Activated CD4-positive, alpha-beta T cell treated with anti-CD3 and anti-CD28 coated beads for 4 hours (primary cell): Measurements from ENCODE around the gene ACSM2B.
"Not testable (repeated sequence)": the region's sequence is repeated elsewhere in the genome, so short reads cannot be mapped to it uniquely, and the experiment has no call there.

Source experiments
- DNase-seq, 2 donors: peaks; one replicate each; pipeline ENCODE4 v3.0.0-alpha.2; 2020

Gene ACSM2B, protein sequence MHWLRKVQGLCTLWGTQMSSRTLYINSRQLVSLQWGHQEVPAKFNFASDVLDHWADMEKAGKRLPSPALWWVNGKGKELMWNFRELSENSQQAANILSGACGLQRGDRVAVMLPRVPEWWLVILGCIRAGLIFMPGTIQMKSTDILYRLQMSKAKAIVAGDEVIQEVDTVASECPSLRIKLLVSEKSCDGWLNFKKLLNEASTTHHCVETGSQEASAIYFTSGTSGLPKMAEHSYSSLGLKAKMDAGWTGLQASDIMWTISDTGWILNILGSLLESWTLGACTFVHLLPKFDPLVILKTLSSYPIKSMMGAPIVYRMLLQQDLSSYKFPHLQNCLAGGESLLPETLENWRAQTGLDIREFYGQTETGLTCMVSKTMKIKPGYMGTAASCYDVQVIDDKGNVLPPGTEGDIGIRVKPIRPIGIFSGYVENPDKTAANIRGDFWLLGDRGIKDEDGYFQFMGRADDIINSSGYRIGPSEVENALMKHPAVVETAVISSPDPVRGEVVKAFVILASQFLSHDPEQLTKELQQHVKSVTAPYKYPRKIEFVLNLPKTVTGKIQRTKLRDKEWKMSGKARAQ

DNA sequence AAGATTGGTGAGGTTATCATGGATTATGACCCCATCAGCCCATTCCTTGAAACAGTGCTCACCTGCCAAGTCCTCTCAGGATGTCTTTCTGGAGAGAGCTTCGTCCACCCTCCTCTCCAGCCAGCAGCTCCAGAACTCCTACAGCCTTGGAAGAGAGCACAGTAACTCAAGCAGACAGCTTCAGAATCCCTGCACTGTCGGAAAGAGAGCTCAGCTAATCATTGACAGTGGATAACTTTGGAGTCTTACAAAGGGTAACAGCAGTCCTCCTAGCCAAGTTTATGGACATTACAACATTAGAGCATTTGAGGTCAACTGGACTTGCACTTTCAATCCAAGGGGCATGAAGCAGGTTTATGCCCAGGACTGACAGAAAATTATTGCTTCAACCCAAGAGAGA, at the start of gene ACSM2B:
ACSM2B (minus strand) TSS at position 223 of the 400 bp plus-strand sequence. CDS start 11,522 bp downstream, outside the sequence.
- DNase-seq, result not testable (repeated sequence)

DNA sequence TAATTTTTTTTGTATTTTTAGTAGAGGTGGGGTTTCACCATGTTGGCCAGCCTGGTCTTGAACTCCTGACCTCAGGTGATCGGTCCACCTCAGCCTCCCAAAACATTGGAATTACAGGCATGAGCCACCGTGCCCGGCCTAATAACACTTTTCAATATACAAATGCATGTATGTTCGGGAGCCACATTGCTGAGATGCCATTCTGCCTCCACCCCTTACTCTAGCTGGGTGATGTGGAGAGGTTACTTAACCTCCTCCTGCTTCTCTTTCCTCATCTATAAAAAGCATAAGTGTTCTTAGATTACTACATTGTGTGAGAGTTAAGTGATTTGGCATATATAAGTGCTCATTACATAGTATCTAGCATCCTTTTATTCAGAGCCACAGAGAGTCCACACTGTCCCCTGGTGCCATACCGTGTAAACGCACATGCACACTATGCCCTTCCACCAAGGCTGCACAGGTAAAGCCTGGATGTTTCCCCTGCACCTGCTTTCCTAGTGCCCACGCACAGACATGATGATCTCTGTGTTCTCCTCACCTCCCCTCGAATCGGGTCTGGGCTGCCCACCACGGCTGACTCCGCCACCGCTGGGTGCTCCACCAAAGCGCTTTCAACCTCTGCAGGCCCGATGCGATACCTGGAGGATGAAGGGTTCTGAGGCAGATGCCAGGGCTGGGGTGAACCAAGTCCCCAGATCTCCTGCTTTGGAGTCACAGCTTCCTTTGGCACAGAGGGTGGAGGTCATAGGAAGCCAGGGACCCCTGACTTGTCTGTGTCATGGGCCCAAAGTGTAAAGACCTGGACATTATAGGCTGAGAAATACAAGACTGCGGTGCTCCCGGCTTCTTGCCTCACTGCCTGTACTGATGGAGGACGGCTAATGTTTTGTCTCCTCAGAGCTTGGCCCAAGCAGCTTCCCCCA, 49.0 kb upstream of the ACSM2B start:
- no peak for DNase-seq

DNA sequence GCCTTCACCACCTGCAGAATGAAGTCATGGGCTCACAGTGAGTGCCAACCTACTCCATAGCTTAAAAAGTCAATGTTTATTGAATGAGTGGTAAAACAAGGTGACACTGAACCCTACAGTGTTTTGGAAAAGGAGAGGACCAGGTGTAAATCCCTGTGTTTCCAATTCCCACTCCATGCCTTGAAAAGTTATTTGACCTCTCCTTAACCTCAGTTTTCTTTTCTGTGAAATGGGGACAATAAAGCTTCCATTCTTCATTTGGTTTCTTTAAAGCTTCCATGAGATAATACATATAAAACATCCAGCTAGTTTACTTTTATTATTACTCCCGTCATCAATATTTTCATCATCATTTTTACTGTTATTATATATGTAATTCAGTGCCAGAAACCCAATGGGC, 48.0 kb upstream of the ACSM2B start:
- no peak for DNase-seq

DNA sequence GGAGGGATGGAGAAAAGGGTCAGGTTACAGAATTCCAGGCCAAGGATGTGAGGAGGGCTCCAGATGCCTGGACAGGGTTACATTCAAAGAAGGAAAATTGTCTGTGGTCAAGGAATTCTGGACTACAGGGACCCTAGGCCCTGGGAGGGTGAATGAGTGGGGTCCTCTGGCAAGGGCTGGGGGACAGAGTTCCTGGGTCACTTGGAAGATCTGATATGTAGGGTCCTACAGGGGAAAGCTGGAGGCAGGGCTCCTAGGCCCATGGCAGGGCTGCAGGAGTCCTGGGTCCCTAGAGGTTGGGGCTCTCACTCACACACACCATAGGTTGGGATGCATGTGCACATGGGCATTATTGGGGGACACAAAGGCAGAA, 46.3 kb upstream of the ACSM2B start:
- DNase-seq, result no peak

DNA sequence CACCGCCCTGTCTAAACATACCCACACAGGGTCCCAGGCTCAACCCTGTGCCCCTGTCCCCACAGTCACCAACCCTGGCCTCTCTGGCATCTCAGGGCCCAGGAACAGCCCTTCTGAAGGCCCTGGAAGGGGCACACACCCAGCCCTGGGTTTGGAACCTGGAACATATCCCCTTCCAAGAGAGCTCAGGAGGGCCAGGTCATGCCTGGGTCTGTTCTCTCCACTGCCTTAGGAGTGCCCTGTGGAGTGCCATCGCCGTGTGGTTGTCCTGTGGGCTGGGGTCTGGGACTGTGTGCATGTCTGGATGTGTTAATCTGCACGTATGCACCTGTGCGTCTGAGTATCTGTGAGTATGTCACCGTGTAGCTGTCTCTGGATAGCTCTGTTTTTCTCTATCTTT, 45.2 kb upstream of the ACSM2B start:
- DNase-seq, result no peak

DNA sequence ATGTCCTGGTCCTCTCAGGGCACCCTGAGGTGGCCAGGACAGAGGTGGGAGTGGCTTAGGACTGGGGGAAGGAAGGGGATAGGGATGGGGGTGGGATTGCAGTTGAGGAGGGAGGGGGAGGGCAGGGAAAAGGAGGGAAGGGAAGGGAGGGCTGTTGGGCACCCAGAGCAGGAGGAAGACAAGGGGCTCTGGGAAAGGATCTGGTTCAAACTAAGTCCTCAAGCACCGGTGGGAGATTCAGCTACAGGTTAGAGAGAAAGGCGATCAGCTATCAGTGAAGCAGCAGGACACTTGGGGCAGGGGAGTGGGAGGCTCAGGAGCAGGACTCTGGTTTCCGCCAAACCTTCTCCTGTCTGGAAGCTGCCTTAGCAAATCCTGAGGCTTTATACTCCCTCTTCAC, 44.6 kb upstream of the ACSM2B start:
- no peak for DNase-seq

DNA sequence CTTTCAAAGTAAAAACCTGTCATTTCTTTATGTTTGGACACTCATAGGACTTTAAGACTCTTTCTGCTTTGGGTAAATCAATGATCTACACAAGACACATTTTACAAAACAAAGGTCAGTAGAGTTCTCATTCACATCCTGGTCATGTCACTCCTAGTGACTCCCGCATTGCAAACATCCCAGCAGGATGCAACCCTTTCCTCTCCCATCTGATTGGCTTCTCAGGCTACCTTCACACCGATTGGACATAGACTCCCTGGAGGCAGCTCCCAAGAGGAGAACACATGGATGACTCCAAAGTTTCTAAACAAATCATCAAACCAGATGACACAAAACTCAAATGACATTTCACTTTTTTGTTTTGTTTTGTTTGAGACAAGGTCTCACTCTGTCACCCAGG, 43.8 kb upstream of the ACSM2B start:
- no peak for DNase-seq

DNA sequence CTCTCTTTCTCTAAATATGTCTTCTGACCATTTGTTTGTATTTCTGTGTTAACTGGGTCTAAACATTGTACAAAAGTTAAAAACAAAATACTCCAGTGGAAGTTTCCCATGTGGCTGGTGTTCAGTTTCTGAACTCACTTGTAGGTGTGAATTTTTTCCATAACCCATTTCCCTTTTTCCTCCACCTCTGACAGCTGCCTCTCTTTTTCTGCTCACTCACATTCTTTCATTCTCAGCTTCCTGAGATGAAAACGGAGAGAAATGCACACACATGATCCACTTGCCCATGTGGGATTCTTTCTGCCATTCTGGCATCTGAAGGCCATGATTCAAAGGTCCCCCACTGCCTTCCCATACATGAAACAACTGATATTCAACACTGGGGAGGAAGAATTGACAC, 41.1 kb upstream of the ACSM2B start:
- DNase-seq, result no peak

DNA sequence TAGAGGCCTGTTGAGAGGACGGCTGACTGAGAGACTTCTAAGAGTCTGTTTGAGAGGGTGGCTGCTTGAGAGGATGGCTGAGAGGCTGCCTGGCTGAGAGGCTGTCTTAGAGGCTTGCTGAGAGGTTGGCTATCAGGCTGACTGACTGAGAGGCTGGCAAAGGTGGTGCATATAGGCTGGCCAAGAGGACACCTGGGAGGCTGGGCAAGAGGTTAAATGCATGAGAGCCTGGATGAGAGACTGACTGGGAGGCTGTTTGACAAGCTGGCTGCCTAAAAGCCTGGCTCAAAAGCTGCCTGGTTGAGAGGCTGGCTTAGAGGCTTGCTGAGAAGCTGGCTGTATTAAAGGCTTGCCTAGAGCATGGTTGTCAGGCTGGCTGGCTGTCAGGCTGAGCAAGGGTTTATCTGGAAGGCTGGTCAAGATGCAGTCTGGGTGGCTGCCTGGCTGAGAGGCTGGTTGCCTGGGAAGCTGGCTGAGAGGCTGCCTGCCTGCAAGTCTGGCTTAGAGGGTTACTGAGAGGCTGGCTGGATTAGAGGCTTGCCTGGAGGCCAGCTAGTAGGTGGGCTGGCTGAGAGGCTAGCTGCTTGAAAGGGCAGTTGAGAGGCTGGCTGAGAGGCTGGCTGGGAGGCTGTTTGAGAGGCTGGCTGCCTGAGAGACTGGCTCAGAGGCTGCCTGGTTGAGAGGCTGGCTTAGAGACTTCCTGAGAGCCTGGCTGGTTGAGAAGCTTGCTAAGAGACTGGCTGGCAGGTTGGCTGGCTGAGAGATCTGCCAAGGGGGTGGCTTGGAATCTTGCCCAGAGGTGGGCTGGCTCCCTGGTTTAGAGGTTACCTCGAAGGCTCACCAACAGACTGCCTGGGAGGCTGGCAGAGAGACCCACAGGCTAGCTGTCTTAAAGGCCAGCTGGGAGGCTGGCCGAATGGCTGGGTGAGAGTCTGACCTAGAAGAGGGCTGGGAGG, 38.3 kb upstream of the ACSM2B start:
- no peak for DNase-seq

DNA sequence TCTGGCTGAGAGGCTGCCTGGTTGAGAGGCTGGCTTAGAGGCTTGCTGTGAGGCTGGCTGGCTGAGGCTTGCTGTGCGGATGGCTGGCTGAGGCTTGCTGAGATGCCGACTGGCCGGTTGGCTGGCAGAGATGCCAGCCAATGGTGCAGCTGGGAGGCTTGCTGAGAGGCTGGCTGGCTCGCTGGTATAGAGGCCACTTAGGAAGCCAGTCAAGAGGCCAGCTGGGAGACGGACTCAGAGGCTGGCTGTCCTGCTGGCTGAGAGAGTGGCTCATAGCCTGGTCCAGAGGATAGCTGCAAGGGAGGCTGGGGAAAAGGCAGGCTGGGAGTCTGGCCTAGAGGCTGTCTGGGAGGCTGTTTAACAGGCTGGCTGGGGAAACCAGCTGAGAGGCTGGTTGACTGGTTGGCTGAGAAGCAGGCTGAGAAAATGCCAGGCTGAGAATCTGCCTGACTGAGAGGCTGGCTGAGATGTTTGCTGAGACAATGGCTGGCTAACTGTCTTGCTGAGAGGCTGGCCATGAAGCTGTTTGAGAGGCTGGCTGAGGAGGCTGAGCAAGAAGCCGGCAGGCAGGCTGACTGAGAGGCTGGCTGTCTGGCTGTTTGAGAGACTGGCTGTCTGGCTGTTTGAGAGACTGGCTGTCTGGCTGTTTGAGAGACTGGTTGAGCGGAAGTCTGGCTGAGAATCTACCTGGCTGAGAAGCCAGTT, 37.5 kb upstream of the ACSM2B start:
- DNase-seq, result no peak

DNA sequence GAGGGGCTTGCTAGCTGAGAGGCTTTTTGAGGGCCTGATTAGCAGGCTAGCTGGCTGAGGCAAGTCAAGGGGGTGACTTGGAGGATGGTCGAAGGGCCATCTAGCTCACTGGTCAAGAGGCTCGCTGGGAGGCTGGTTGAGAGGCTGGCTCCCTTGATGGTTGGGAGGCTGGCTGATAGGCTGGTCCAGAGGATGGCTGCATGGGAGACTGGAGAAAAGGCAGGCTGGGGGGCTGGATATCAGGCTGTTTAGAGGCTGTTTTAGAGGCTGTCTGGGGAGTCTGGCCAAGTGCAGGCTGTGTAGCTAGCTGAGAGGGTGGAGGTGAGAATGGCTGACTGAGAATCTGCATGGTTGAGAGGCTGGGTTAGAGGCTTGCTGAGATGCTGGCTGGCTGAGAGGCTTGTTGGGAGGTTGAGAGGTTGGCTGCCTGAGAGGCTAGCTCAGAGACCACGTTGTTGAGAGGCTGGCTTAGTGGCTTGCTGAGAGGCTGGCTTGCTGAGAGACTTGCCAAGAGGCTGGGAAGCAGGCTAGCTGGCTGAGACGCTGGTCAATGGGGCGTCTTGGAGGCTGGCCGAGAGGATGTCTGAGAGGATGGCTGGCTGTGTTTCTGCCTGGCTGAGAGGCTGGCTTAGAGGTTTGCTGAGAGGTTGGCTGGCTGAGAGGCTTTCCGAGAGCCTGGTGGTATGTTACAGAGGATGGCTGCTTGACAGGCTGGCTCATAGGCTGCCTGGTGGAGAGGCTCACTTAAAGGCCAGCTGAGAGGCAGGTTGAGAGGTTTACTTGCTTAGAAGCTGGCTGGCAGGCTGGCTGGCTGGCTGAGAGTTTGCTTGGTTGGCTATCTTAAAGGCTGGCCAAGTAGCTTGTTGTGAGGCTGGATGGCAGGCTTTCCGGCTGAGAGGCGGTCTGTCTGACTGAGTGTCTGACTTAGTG, 36.6 kb upstream of the ACSM2B start:
- DNase-seq, result no peak

DNA sequence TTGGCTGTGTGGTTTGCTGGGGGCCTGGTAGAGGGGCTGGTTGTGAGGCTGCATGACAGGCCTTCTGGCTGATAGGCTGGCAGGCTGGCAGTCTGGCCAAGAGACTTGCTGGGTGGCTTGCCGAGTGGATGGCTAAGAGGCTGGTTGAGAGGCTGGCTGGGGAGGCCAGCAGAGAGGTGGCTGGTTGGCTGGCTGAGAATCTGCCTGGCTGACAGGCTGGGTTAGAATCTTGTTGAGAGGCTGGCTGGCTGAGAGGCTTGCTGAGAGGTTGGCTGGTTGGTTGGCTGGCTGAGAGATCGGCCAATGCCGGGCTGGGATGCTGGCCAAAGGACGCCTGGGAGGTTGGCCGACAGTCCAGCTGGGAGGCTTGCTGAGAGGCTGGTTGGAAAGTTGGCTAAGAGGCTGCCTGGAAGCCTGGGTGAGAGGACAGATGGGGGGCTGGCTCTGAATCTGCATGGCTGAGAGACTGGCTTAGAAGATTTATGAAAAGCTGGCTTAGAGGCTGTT, 35.9 kb upstream of the ACSM2B start:
- DNase-seq, result no peak

DNA sequence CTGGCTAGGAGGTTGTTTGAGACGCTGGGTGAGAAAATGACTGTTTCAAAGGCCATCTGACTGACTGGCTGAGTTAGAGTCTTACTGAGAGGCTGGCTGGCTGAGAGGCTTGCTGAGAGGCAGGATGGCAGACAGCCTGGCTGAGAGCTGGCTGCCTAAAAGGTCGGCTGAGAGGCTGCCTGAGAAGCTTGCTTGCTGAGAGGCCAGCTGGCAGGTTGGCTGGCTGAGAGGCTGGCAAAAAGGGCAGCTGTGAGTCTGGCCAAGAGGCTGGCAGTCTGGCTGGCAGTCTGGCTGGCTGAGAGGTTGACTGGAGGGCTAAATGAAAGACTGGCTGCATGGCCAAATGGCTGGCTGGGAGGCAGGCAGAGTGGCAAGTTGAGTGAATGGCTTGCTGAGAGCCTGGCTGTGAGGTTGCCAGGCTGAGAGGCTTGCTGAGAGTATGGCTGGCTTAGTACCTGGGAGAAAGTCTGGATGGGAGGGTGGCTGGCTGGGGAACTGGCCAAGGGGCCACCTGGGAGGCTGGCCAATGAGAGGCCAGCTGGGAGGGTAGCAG, 35.3 kb upstream of the ACSM2B start:
- no peak for DNase-seq

DNA sequence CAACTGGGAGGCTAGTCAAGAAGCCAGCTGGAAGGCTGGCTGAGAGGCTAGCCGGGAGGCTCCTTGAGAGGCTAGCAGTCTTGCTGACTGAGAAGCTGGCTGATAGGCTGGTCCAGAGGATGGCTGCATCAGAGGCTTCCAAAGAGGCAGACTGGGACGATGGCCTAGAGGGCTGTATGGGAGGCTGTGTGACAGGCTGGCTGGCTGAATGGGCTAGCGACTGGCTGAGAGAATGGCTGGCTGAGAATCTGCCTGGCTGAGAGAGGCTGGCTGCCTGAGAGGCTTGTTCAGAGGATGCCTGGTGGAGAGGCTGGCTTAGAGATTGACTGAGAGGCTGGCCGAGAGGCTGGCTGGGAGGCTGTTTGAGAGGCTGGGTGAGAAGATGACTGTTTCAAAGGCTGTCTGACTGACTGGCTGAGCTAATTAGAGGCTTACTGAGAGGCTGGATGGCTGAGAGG, 34.8 kb upstream of the ACSM2B start:
- no peak for DNase-seq

DNA sequence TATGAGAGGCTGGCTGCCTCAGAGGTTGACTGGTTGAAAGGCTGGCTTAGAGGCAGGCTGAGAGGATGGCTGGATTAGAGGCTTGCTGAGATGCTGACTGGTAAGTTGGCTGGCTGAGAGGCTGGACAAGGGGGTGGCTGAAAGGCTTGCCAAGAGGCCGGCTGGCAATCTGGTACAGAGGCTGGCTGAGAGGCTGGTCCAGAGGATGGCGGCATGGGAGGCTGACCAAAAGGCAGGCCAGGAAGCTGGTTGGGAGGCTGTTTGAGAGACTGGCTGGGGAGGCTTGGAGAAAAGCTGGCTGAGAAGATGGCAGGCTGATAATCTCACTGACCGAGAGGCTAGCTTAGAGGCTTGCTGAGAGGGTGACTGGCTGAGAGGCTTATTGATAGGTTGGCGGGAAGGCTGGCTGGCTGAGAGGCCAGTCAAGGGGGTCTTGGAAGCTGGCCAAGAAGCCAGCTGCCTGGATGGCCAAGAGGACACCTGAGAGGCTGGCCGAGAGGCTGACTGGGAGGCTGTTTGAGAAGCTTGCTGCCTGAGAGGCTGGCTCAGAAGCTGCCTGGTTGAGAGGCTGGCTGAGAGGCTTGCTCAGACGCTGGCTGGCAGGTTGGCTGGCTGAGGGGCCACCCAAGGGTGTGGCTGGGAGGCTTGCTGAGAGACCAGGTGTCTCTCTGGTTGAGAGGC, 34.2 kb upstream of the ACSM2B start:
- no peak for DNase-seq

DNA sequence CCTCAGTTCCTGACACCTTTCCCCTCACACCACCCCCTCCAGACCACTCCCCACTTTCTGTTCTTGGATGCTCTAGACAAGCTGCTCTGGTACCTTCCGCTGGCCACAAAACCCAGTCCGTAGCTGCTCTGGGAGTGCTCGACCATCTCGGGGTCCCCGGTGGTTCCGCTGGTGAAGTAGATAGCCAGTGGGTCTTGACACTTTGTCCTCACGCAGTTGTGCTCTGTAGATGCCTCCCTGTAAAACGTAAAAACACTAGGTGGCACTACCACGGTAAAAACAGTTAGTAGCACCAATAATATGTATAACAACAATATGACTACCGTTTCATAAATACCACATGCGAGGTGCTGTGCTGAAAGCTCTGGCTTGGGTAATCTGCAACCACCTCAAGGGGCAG, 26.0 kb upstream of the ACSM2B start:
- not testable (repeated sequence) for DNase-seq

DNA sequence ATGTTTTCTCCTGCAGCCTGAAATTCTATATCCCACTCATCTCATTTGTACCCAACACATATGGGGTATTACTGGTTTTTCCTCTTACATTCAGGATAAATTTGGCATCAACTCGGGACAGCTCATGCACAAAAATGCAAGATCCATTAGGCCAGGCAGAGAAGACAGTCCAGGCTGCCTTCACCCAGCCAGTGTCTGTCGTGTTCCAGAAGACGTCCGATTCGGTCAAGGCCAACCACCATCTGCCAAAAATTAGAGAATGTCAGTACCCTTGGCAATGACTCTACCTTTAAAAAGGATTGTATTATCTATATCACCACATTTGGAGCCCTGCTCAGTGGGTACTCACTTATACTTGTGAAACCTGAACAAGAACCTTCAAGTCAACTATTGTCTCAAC, 23.3 kb upstream of the ACSM2B start:
- not testable (repeated sequence) for DNase-seq

DNA sequence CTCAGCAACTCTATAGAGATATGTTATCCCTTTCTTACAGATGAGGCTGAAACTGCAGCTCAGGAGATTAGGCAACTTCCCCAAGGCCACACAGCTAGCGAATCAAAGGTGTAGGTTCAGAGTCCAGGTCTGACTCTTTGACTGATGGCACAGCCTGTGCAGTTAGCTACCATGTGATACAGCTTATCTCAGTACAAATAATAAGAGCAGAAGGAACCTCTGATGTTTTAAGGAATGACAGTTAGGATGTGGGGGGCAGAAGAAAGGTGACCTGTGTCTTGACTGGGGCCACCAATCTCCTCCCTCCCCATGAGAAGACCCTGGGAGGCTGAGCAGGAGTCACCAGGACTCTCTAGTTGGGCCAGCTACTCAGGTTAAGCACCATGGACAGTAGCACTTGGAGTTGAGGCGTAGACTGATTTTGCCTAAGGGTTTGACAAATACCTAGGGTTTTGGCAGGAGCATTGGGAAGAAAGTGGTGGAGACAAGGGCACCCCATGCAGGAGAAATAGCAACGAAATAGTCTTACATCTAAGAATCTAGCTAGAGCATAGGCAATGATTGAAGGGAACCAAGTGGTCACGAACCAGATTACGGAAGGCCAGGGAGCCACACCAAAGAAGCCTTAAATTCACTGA, 22.8 kb upstream of the ACSM2B start:
- no peak for DNase-seq

DNA sequence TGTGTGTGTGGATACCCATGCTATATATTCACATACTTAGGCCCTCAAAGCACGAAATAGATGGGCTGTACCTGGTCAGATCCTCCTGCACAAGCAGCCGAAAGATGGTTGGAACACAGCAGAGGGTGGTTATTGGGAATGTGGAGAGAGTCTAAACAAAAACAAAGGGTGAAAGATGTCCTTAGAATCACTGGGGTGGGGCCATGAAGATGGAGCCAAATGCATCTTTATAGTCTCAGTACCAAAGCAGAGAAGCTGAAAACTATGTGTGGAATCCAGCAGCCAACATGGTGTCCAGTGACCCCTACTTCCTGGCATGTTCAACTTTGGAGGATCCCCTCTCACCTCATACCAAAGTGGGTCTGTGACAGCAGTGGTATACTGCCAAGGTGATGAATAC, 19.5 kb upstream of the ACSM2B start:
- DNase-seq, result not testable (repeated sequence)
